Hematopoietic multipotent progenitor cell treated with erythropoietin and hydrocortisone succinate and interleukin-3 and kit ligand, for 15 days (in vitro differentiated cells): Measurements from ENCODE around the gene STK32C.

Experiments
- DNase-seq: peaks from one replicate; pipeline ENCODE4 v3.0.0-alpha.2; 2015; ENCODE audit warnings: low spot score

STK32C gene

DNA sequence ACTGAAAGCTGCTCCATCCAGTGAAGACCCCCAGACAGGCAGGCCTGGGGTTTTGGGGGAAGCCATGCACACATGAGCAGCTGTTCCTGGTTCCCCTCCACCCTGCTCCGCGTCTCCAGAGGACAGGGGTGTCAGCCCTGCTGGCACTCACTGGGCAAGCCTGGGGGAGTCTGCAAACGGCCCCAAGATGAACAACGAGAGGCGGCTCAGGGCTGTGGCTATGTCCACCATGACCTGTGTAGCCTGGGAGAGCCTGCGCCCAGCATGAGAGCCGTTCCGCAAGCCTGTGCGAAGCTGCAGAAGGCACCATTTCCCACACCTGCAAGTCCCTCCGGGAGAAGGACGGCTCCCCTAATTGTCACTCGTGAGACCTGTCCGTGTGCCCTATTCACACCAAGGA lies 61.5 kb downstream of the STK32C start:
- no peak for DNase-seq

DNA sequence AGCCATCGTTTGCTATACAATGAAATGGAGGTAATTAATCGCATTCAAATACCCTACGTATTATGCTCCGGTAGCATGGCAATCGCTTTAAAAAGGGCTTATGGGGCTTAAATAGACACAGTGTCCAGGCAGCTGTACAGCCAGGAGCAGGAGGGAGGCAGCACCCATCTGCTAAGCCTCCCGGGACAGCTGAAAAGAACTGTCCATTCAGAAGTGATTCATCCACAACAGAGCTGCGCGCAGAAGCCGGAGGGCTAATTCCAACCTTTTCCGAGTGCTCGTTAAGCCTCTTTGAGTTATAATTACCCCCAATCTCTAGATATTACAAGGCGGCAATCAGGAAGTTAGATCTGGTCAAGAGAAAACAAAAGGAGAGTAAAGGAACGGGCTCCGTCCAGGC lies 62.7 kb downstream of the STK32C start:
- DNase-seq: no peak

DNA sequence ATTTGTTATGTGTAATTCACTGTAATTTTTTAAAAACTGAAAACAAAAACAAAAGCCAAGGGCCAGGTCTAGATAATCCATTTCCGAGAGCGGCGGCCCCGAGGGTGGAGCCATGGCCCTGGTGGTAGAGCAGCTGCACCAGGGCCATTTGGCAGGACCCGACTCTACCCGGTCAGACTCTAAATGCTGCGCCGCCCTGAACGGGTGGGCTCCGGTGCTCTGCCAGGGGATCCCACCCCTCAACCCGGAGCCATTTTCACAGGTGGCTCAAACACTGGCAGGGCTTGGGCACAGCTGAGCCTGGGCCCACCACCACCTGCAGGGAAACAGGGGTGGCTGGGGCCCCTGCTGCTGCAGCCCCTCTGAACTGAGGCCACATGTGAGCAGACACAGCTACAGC lies 64.1 kb downstream of the STK32C start:
- no peak for DNase-seq

DNA sequence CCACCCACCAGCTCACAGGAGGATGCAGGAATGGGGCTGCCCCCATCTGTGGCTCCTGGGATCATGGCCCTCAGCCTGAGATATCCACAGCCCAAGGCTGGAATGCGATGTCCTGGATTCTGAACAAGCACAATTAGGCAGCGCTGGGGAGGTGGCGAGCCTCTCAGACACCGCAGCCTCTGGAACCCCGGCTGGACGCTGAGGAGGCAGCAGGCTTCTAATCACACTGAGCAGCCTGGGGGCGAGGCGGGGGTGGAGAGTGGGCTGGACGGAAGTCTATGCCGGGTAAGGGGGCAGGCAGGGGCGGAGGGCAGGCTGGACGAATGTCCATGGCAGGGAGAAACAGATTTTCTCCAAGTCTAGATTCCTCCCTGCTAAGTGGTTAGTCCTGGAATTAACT lies 64.6 kb downstream of the STK32C start:
- no peak for DNase-seq

GRCh38 chr10:132242103-132242840 lies 65.5 kb downstream of the STK32C start:
- no peak for DNase-seq

DNA sequence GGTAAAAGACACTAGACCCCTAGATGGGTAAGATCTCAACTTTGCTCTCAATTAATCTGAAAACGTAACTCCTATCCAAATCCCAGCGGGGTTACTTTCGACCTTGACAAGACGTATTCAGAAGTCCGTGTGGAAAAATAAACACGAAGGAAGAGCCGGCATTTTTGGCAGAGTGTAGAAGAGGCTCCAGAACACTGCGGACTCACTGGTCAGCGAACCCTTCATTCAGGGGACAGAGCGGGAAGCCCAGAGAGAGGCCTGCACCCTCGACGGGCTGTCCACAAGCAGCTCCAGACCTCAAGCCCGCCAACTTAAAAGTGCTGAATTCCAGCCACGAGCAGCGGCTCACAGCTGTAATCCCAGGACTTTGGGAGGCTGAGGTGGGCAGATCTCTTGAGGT lies 66.3 kb downstream of the STK32C start:
- no peak for DNase-seq

- DNase-seq: no peak
Observed at GRCh38 chr10:132241086-132241485, 66.7 kb downstream of the STK32C start.

DNA sequence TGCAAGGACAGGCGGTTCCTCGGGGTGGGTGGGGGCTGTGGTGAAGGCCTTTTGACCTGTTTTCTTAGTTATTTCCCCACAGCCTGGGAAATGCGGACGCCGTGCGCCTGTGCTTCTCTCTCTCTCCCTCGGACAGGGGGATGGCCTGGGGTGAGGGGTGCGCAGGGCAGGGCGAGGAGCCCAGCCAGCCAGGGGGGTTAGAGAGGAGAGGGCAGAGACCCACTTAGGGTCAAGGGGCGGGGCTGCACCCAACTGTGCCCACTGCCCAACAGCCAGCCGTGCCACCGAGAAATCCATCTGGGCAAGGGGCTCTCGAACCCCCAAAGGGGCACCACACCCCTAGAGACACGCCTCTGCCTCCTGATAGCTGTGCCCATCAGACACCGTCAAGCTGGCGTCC lies 67.2 kb downstream of the STK32C start:
- DNase-seq: no peak

GRCh38 chr10:132240156-132240555 lies 67.6 kb downstream of the STK32C start:
- no peak for DNase-seq

DNA sequence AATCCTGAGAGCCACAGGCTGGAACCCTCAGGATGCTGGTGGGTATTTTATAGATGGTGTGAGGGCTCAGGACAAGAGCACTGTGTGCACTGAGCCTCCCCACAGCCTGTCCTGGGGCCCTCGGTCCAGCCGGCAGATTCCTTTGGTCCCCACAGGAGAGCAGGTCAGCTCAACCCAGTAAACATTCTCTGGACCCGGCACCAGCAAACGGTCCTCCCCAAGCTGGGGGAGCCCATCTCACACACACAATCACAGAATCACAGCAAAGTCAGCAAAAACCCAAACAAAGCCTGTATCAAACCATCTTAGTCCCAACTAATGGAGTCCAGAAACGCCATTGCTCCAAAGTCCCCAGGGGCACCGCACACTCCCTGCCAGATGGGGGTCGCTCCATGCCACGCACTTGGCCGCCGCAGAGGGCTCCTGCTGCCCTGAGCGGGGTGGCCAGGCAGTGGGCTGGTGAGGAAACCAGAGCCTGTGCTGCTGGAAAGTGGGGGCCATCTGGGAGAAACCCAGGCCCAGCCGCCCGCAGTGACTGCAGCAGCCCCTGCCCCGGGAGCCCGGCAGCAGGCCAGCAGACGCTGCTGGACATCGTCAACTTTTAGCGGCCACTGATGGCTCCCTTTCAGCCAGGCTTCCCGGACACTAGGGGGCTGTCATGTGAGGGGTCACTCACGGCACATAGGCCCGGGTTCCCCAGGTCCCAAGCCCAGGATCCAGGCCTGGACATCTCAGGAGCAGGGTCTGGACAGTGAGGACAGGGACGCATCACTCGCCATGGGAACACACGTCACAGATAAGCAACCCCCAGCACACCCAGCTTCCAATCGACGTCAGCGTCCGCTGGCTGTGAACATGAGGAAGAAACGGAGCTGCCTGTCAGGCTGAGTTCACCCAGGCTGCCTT lies 68.4 kb downstream of the STK32C start:
- DNase-seq: no peak

DNA sequence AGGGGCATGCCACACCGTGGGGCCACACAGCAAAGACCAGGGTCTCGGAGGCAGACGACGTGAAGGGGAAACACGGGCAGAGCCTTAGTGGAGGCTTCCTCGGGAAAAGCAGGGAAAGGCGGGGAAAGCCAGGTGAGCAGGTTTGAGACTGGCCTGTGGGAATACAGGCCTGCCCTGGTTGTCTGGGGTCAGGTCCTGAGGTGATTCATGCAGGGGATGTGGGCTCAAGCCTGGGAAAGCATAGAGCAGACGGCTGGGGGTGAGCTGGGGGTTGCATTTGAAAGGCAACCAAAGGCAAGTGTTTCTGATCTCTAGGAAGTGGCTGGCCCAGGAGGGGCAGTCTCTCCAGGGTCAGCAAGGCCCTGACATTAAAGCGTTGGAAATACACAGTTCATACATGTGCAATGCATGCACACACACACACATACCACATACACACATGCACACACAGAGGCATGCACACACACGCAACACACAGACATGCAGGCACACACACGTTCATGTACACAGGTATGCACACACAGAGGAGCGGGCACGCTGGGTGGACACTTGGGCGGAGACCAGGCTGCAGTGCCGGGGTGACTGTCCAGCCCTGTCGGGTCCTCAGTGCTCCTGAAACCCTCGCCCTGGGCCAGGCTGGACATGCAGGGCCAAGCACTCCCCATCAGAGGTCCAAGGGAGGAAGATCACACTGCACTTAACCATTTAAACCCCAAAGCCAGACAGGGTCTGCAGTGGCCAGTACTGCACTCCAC lies 69.2 kb downstream of the STK32C start:
- no peak for DNase-seq

DNA sequence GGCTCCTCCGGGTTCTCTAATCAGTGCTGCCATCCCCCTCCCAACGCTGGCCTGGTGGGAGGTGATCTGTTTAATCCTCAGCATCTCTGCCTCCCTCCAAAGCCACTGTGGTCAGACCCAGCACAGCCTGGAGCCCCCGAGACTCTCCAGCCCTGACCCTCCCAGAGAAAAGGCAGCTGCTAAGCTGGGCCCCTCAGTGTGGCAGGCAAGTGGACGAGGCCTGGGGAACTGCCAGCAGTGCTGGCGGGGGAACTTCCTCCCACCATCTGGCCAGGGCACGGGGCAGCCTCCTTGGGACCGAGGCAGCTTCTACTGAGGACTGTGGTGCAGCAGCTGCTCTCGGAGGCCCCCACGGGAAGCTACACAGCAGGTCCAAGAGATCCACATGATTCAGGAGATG lies 69.9 kb downstream of the STK32C start:
- DNase-seq: no peak

DNA sequence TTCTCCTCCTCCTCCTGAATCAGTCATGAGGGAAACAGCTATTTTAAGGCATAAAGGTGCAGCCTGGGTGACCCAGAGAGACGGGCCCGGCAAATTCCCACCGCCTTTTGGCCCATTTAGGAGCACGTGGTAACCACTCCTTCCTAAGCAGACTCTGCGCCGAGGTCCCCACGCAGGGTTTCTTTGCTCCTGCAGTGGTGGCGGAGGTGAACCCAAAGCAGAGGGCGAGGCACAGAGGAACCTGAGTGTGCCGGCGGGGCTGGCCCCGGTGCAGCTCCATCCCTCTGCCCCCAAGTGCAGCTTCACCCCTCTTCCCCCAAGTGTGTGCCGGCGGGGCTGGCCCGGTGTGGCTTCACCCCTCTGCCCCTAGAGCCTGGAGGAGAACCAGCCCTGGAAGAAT lies 70.4 kb downstream of the STK32C start:
- DNase-seq: no peak

DNA sequence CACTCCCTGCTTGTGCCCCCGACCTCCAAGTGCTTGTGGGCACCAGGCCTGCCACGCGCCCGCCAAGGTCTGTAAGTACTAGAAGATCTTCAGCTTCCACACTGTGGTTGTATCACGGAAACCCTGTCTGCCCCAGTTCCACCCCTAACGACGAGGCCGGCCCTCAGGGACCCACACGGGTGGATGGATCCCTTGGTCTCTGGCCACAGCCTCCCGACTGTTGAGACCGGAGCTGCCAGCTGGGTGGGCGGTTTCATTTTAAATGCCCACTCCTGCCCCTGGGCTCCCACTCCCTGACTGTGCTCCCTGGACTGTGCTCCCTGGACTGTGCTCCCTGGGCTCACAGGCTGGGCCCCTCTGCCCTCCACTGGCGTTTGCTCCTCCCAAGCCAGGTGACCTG lies 70.9 kb downstream of the STK32C start:
- DNase-seq: no peak

DNA sequence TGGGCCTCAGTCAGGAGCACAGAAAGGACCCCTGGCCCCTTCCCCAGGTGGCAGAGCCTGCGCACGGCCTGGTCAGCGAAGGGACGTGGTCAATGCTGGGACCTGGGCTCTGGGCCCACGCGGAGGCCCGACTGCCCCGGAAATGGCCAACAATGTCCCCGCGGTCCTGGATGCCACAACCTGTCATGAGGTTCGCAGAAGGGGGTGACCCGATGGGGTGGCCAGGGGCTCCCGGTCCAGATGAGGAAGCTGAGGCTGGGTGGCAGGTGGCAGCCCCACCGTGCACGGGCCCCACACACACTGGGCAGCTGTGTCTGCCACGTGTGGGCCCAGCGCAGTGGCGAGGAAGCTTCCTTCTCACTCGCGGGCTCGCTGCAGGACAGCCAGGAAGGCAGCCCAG lies 71.6 kb downstream of the STK32C start:
- no peak for DNase-seq

- DNase-seq: no peak
Observed at GRCh38 chr10:132234860-132235259, 72.9 kb downstream of the STK32C start.

DNA sequence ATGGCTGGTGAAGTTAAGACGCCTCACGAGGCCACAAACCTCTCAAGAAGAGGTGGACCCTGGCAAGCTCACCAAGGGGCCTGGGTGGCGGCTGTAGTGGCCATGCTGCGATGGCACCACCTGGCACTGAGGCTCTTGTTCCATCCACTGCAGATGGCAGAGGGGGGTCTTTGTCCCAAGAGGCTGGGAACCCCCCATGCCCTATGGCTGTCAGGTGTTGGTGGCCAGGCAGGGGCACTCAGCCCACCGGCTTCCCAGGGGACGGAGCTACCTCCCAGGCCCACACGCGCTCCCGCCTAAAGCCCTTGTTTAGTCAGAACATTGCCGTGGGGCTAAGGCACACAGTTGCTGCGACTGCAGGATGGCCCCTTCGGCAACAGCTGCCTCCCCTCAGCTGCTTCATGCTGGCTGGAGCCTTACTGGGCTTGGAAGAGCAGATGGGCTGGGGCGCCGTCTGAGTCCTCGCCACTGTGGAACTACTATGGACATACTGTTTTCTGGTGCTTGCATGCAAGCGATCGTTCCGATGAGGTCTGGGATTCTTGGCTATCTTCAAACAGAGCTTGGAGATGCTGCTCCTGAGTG lies 74.2 kb downstream of the STK32C start:
- DNase-seq: no peak

DNA sequence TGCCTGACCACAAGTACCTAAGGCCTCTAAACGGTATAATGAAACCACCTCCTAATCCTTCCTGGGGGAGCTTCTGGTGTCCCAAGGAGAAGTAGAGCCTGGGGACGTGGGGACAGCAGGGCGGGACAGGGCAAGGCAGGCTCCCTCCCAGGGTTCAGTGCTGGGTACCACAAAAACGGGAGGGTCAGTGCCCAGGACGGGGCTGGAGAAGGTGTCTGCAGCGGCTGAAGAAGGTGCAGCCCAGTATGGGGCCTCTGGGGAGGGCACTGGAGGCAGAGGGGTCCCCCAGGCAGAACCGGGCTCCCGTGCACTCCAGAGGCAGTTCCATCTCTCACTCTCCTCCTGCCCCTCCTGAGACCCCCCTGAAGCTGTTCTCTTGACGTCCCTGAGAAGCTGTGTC lies 74.8 kb downstream of the STK32C start:
- no peak for DNase-seq

- no peak for DNase-seq
Observed at GRCh38 chr10:132232023-132232951, 75.5 kb downstream of the STK32C start.

GRCh38 chr10:132231656-132232022 lies 76.1 kb downstream of the STK32C start:
- DNase-seq: no peak

DNA sequence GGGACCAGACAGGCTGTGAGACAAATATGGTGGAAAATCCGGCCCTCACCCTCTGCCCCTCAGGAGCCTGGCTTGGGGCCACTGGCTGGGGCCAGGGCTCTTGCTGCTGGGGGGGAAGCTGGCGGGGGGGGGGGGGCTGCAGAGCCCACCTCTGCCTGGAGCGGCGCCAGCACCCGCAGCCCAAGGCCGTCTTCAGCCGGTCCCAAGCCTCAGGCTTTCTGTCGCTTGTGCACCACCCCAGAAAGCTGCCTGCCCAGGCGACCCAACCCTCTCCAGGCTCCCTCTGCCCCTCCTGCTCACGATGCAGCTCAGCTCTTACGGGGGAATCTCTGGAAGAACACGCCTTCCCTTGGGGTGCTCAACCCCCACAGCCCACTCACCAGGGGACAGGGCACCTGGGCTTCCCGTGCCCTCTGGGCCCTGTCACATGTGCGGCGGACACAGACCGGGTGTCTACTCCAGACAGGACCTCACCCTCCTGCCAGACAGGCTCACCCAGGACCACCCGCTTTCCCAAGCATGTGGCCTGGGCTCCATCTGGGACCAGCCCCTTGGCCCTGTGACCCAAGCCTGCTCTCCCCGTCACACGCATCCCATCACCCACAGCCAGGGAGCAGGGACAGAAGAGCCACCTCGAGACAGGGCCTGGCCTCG lies 77.1 kb downstream of the STK32C start:
- DNase-seq: no peak
